HG03097 (cell line): ENCODE results near the gene STX1B.

Experiments
- ATAC-seq: cut with Tn5 transposase; IDR thresholded peaks from one replicate; pipeline ENCODE4 v1.9.1; 2021; ENCODE audit not compliant: unreplicated experiment, low FRiP score

Gene STX1B

DNA sequence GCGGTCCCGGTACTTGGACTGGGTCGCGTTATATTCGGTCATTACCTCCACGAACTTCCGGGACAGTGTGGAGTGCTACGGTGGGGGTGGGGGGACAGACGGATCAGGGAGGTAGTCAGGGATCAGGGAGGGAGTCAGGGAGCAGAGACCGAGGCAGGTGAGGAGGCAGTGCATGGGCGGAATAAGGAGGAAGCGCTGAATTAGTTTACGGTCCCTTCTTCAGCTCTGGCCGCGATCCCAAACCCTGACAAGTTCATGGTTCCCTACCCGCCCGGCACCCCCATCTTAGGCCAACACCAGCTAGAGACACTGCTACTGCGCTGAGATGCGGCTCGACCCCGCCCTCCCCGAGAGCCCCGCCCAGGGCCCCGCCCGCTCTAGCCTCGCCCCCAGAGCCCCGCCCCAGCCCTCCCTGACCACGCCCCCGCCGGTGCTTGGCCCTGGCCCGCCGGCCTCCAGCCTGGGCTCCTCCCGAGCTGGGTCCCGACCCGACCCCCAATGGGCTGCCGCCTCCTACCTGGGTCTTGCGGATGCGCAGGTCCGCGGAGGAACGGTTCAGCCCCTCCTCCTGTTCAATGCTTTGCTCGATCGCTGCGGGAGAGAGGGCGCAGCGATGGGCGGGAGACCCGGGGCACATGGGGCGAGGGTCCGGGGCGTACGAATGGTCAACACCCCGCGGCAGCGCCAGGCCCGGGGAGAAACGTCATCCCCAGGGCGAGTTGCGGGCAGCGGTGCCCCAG, 13.3 kb downstream of the STX1B start:
- peak; percentile 73 for ATAC-seq

DNA sequence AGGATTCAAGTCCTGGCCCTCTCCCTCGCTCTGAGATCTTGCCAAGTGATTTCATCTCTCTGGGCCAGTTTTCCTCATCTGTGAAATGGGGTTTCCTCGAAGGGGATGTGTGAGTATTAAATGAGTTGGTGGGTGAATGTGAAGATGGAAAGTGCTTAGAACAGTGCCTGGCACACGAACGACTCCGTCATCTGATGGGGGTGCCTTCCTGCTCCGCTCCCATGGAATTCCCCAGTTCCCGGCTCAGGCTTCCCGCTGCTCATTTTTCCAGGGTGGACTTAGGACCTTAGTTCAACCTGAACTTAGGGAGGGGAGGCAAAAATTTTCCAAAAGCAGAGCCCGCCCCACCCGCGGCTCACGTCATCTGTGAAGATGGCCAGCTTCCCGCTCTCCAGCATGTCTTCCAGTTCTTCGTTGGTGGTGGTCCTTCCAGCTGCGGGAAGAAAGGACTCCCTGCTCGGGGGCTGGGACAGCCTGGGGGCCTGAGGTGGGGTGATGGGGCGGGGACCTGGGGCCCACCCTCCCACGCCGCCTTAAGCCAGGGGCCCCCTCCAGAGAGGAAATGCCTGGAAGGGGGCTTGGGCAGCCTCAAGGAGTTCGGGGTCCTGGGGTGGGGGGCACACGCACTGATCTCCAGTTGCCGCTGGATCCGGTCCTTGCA, 14.0 kb downstream of the STX1B start:
- no peak for ATAC-seq

DNA sequence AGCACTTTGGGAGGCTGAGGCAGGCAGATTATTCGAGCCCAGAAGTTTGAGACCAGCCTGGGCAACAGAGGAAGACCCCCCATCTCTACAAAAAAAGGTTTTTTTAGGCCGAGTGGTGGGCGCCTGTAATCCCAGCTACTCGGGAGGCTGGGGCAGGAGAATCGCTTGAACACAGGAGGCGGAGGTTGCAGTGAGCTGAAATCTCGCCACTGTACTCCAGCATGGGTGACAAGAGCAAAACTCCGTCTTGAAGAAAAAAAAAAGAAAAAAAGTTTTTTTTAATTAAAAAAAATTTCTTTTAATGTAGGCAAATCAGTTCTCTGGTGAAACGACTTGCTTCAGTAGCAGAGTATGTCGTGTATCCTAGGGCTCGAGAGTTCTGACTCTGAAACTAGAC, 14.5 kb downstream of the STX1B start:
- no peak for ATAC-seq

DNA sequence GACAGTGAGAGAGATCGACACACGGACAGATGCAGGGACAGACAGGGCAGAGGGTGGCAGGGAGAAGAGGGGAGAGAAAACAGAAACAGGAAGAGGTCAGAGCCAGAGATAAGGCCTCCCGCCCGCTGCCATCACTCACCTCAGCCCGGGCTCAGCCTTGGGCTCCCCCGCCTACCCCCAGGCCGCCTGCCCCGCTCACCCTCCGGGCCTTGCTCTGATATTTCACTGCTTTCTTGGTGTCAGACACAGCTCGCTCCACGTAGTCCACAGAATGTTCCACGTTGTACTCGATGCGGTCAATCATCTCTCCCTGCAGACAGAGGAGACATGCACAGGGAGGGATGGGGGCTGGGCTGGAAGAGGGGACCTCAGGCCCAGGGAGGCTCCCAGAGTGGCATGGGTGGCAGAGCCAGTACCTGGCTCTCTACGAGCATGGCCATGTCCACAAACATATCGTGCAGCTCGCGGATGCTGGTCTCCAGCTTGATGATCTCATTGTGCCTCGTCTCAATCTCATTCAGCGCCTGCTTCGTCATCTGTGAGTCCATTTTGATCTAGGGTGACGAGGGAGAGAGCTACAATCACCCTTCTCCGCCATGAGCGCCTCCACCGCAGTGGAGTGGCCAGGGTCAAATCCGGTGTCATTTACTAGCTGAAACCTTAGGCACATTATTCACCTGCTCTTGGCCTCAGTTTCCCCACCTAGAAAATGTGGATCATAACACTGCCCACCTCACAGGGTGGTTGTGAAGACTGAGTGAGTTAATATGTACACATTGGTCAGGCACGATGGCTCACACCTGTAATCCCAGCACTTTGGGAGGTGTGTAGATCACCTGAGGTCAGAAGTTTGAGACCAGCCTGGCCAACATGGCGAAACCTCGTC, 17.3 kb downstream of the STX1B start:
- ATAC-seq, result no peak

DNA sequence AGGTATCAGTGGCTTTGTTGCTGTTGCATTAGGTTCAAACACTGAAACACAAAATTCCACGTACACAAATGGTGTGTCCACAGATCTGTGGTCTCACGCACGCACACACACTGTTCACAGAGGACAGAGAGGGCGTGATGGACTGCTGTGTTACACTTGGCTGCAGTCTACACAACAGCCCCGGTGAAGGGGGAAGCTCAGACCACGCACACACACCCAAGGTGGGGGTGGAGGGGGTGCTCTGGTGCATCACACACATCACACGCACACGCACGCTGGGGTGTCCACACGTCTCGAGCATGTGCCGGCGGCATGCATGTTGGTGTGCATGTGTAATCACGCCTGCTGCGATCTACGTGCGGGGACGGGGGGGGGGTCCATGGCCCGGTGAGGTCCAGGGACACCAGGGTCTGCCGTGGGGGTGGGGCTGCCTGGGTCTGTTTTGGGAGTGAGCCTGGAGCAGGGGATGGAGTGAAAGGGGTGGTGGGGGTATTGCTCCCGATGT, 18.1 kb downstream of the STX1B start:
- no peak for ATAC-seq

DNA sequence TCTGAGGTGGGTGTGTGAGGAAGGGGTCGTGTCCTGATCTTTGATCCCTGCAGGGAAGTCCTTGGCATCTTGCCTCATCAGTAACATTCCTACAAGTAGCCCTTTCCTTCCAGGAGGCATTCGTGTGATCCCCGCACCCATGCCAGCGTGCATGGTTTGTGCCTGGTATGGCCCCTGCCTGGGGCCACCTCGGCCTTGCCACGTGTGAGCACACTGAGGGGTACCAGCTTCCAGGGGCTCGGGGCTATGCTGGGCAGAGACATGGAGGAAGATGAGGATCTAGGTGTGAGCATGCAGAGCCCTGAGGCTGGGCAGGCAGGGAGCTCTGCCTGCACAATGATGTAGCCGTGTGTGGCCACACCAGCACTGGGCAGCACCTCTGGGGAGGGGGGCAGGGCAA, 19.4 kb downstream of the STX1B start:
- ATAC-seq, result no peak

DNA sequence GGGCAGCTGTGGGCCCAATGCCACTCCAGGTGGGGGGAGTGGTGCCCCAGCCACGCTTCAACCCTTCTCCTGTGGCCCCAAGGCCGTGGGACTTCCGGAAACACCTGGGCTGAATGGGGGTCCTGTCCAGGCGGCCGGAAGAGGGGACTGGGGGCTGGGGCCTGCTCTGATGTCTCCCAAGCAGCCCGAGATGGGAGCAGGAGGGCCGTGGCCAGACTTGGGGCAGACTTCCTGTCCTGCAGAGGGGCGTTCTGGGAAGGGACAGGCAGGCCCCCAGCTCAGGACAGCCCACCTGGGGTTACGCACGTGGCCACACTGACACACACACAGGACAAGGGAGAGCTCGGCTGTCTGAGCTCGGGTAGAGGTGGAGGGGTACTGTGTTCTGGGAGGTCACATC, 20.3 kb downstream of the STX1B start:
- no peak for ATAC-seq

DNA sequence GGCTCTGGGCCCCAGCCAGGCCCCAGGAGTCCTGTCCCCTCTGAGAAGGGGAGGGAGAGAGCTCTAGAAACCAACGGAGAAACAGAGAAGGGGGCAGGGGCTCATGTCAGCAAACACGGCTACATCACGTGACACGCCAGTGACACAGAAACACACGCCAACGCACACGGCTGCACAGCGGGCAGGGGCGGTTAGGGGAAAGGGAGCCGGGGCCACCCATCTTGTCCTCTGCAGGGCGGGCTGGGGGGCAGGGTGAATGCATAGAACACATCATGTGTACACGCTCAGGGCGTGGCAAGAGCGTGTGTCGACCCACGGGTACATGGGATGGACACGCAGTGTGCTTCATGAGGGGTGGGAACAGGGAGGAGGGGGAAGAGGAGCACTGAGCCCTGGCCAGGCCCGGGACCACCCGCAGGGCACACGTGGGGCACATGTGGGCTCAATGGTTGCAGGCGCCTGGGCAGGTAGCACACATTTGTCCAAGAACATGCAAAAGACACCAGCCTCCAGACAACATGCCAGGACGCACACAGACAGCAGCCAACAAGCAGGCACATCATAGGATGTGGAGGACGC, 20.9 kb downstream of the STX1B start:
- no peak for ATAC-seq

DNA sequence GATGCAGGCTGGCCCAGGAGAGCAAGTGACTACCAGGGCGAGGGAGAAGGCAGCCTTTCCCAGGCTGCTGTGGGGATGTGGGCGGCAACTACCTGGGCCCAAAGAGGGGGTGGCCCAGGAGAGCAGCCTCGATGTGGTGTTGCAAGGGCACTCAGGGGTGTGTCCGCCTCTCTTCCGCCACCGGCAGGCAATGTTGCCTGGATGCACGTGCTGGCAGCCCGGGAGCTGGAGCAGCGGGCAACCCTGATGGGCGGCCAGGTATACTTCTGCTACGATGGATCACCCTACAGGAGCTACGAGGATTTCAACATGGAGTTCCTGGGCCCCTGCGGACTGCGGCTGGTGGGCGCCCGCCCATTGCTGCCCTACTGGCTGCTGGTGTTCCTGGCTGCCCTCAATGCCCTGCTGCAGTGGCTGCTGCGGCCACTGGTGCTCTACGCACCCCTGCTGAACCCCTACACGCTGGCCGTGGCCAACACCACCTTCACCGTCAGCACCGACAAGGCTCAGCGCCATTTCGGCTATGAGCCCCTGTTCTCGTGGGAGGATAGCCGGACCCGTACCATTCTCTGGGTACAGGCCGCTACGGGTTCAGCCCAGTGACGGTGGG, 22.8 kb downstream of the STX1B start:
- ATAC-seq, result no peak

DNA sequence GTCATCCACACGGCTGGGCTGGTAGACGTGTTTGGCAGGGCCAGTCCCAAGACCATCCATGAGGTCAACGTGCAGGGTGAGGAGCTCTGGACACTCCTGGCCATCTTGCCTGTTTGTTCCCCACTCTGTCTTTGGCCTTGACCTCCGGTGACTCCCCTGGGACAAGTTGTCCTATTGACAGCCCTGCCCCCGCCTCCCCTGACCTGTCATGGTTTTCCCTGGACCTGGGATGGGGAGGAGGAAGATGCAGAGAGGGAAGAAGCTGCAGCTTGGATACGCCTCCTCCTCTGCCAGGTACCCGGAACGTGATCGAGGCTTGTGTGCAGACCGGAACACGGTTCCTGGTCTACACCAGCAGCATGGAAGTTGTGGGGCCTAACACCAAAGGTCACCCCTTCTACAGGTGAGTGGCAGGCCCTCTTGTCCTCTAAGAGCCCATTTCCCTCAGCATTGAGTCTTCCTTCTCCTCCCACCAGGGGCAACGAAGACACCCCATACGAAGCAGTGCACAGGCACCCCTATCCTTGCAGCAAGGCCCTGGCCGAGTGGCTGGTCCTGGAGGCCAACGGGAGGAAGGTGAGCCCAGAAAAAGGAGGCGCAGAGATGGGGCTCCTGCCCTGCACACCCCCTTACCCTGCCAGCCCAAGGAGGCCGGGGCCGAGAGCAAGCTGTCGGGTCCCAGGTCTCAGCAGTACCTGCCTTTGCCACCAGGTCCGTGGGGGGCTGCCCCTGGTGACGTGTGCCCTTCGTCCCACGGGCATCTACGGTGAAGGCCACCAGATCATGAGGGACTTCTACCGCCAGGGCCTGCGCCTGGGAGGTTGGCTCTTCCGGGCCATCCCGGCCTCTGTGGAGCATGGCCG, 24.1 kb downstream of the STX1B start:
- no peak for ATAC-seq

DNA sequence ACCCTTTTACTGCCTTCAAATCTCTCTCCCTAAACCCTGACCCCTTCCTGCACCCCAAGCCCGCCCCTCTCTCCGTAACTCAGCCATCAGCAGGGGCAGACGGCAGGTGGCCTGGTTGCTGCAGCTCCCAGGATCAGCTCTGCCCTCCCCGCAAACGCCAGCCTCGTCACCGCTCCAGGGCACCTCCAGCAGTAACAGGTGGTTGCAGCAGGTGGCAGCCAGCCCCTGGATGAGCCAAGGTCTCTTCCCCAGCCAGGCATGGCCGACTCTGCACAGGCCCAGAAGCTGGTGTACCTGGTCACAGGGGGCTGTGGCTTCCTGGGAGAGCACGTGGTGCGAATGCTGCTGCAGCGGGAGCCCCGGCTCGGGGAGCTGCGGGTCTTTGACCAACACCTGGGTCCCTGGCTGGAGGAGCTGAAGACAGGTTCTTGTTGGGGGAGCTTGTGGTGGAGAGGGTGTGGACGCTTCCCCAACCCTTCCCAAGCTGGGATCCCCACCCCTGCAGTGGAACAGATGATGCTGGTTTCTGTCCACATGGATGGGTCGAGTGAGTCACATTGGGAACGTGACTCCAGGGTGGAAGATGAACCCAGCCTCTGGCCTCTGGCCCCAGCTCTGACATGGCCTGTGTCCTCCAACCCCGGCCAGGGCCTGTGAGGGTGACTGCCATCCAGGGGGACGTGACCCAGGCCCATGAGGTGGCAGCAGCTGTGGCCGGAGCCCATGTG, 24.9 kb downstream of the STX1B start:
- ATAC-seq, result no peak

DNA sequence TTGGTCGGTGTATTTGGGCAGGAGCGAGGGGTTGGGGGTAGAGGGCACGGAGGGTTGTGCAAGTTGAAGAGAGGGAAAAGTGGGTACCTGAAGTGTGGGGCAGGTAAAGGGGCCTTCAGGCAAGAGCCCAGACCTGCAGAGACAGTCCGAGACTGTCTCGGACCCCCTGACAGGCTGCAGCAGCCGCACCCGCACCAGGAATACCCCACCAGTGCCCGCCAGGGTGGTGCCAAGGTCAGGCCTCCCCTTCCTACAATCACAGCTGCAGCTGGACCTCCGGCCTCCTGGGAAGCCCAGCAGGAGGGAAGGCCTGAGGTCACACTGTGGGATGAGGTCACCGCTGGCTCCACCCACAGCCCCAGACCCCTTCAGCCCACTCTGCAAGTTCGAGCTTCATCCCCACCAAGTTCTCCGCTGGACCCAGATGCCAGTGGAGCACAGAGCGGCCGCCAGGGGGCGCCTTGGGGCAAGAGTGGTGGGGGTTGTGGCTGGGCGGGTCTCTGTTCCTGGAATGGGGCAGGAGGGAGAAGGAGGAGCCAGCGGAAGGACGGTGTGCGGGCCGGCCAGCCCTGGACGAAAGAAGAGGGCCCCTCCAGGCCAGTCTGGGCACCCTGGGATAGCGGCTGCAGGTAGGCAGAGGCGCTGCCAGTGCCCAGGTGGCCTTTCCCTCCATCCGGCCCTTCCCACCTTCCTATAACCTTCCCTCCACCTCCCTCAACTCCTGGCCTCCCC, 25.6 kb downstream of the STX1B start, which contains the start of gene HSD3B7:
Gene HSD3B7 (plus strand): TSS at position 539 of the 732 bp plus-strand sequence. CDS start 452 bp downstream, outside the sequence.
- ATAC-seq, result no peak

DNA sequence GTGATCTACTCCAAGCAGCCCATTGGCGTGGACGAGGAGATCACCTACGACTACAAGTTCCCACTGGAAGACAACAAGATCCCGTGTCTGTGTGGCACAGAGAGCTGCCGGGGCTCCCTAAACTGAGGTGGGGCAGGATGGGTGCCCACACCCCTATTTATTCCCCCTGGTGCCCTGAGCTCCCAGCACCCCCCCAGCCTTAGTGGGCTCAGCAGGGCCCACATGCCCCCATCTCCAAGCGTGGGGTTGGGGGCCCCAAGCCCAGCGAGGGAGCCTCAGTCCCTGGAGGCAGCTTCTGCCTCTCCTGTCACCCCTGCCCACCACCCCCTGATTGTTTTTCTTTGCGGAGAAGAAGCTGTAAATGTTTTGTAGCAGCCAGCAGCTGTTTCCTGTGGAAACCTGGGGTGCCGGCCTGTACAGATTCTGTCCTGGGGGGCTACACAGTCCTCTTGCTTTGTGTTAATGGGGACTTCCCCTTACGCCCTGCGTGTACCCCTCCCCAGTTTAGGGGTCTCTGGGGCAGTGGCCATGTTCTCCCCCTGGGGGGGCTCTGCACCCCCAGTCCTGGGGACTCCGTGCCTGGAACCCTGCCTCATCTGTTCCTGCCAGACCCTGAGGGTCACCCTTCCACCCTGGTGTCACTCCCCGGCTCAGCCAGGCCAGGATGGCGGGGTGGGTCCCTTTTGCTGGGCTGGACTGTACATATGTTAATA, 26.4 kb downstream of the STX1B start:
- no peak for ATAC-seq

DNA sequence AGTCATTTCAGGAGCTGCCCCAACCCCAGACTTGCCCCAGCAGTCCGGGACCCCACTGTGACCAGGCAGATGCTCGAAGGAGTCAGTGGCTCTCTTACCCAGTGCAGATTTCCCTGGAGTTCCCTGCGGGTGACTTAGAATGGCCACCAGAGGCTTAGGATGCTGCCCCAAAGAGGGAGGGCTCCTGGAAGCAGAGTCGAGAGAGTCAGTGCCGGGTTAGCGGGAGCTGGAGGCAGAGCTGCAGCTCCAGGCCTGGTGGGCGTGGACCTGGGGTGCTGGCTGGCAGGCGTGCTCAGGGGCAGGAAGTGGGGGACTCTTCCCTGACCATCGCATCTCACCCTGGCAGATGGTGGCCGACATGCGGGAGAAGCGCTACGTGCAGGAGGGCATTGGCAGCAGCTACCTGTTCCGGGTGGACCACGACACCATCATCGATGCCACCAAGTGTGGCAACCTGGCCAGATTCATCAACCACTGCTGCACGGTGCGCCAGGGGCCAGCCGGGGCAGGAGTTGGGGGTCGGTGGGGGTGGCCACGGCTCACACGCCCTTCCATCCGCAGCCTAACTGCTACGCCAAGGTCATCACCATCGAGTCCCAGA, 27.0 kb downstream of the STX1B start:
- ATAC-seq, result no peak

DNA sequence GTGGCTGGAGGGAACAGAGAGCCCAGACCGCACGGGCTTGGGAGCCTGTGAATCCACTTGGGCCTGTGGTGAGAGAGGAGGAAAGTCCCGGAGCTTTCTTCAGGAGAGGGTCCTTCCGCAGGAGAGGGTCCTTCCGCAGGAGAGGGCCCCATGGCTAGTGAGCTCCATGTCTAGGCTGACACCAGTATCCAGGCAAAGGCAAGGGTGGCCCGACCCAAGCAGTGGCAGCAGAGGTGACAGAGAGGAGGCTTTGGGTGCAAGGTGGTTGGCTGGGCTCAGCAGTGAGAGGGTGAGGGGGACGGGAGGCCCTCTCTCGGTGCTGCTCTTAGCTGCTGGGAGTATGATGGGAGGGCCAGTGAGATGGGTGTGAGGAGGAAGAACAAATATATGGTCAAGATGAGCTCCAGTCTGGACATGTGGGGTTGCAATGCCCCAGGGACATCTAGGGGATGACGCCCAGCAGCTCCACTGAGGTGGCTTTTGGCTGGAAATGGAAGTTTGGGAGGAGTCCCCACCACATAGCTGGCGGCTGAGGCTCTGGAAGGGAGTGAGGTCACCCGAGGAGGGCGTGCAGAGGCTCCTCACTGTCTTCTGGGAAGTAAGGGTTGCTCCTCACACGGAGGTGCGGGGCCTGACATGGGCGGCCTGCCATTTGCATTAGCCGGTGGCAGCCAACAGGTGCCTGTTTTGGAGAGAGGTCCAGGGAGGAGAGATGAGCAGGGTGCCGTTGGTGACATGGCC, 27.7 kb downstream of the STX1B start:
- ATAC-seq, result no peak

DNA sequence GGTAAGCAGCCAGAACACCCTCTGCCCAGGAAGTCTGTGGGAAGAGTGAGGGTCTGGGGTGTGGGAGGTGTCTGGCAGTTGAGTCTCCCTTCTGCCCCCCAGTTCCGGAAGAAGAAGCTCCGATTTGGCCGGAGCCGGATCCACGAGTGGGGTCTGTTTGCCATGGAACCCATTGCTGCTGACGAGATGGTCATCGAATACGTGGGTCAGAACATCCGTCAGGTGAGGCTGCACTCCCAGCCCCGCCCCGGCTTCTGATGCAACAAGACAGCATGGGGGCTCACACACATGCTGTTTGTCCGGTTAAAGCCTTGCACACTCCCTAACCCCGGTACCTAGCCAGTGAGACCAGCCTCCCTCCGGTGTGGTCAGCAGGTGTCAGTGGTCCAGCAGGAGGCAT, 29.5 kb downstream of the STX1B start:
- no peak for ATAC-seq
